Measurements from ENCODE around the gene PPL.

DNA sequence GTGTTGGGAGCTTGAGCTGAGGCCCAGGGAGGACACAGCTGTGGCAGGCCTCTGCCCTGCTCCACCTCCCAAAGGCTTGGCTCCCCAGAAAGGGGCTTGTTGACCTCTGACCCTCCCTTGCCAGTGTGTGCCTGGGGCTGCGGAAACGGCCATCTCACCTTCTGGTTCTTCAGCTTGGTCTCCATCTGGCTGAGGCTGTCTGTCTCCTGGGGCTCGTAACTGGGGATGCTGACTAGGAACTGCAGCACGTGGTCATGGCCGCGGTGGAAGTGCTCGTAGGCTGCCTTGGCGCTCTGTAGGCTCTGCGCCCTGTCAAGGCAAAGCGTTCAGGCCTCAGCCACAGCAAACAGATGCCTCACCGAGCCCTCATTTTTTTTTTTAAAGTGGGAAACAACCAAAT is 46.9 kb downstream of the PPL start:
- TF ChIP-seq ZFP41 (tag by site-specific recombination; IDR thresholded peaks at IDR 0.05; ENCODE audit: borderline replicate concordance) (no peak), KLF7 (tag by site-specific recombination; IDR thresholded peaks at IDR 0.05; ENCODE audit: borderline replicate concordance) (no peak), ZBTB21 (tag by site-specific recombination; IDR thresholded peaks at IDR 0.05) (no peak), REST (tag by site-specific recombination; IDR thresholded peaks at IDR 0.05) (no peak), ZNF549 (tag by site-specific recombination; IDR thresholded peaks at IDR 0.05) (no peak), ZNF426 (tag by site-specific recombination; IDR thresholded peaks at IDR 0.05) (no peak)
- TF ChIP-seq, protein P1, sequence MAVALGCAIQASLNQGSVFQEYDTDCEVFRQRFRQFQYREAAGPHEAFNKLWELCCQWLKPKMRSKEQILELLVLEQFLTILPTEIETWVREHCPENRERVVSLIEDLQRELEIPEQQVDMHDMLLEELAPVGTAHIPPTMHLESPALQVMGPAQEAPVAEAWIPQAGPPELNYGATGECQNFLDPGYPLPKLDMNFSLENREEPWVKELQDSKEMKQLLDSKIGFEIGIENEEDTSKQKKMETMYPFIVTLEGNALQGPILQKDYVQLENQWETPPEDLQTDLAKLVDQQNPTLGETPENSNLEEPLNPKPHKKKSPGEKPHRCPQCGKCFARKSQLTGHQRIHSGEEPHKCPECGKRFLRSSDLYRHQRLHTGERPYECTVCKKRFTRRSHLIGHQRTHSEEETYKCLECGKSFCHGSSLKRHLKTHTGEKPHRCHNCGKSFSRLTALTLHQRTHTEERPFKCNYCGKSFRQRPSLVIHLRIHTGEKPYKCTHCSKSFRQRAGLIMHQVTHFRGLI (tag by site-specific recombination; IDR thresholded peaks at IDR 0.05), result no peak
- TF ChIP-seq, protein P2, sequence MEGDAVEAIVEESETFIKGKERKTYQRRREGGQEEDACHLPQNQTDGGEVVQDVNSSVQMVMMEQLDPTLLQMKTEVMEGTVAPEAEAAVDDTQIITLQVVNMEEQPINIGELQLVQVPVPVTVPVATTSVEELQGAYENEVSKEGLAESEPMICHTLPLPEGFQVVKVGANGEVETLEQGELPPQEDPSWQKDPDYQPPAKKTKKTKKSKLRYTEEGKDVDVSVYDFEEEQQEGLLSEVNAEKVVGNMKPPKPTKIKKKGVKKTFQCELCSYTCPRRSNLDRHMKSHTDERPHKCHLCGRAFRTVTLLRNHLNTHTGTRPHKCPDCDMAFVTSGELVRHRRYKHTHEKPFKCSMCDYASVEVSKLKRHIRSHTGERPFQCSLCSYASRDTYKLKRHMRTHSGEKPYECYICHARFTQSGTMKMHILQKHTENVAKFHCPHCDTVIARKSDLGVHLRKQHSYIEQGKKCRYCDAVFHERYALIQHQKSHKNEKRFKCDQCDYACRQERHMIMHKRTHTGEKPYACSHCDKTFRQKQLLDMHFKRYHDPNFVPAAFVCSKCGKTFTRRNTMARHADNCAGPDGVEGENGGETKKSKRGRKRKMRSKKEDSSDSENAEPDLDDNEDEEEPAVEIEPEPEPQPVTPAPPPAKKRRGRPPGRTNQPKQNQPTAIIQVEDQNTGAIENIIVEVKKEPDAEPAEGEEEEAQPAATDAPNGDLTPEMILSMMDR (tag by site-specific recombination; IDR thresholded peaks at IDR 0.05), result no peak

Measured in HEK293 (cell line).